Activated naive CD4-positive, alpha-beta T cell treated with anti-CD3 and anti-CD28 coated beads, Interleukin-2, amount 10 ng/mL, durations not matched to agents 7 days and 5 days (primary cell): ENCODE measurements around the gene ALOX15.
A peak's percentile ranks its signal among the peaks of the same experiment; 100 is the strongest.
"Not testable (repeated sequence)": the region's sequence is repeated elsewhere in the genome, so short reads cannot be mapped to it uniquely, and the experiment has no call there.

Source experiments
- CTCF ChIA-PET: fragments of 350-600 bp; sonication (Branson Sonifier 250); formaldehyde crosslinking; loops from one replicate; lab custom pipeline; 2021; ENCODE audit warnings: antibody characterized with exemption; lab: Charles Lee
- DNase-seq: peaks from one replicate; pipeline ENCODE4 v3.0.0-alpha.2; 2020
- H3K27ac Mint-ChIP-seq: one replicate; pipeline ENCODE4 v1.8.0; 2021; ENCODE audit warnings: mild to moderate bottlenecking, moderate library complexity, mixed read lengths
- H3K27me3 Mint-ChIP-seq: one replicate; pipeline ENCODE4 v1.8.0; 2021; ENCODE audit warnings: mild to moderate bottlenecking, mixed read lengths
- H3K36me3 Mint-ChIP-seq: one replicate; pipeline ENCODE4 v1.8.0; 2021; ENCODE audit warnings: mixed read lengths
- H3K4me1 Mint-ChIP-seq: one replicate; pipeline ENCODE4 v1.8.0; 2021; ENCODE audit warnings: mixed read lengths
- H3K4me3 Mint-ChIP-seq: one replicate; pipeline ENCODE4 v1.8.0; 2021; ENCODE audit warnings: mild to moderate bottlenecking, moderate library complexity, mixed read lengths
- H3K9me3 Mint-ChIP-seq: one replicate; pipeline ENCODE4 v1.8.0; 2021; ENCODE audit warnings: mixed read lengths

The ALOX15 gene

GRCh38 chr17:4641297-4642195, at the start of gene ALOX15:
ALOX15 (minus strand) TSS chr17:4641678; CDS start chr17:4641651, 27 bp downstream.
- Mint-ChIP-seq H3K36me3 (no peaks in the 10 kb centered on the region), H3K27ac (no peak within 1 kb of the TSS), H3K27me3 (peaks cover 92% of the 10 kb centered on the region), H3K4me3 (no peak within 1 kb of the TSS), H3K9me3 (no peaks in the 10 kb centered on the region), H3K4me1 (peaks cover 28% of the 10 kb centered on the region)
- CTCF ChIA-PET, result interaction anchor here (0.7 kb wide), 1 partner anchor 75 kb away, joined by 4 read pairs; no protein-coding TSS in a partner anchor
- DNase-seq, result no peak

GRCh38 chr17:4690745-4691144, 49.3 kb upstream of the ALOX15 start:
- DNase-seq, result no peak
- H3K36me3 Mint-ChIP-seq, result peaks cover 30% of the 10 kb centered on the region
- H3K9me3 Mint-ChIP-seq, result no peaks in the 10 kb centered on the region
- no peaks in the 10 kb centered on the region for H3K27me3 Mint-ChIP-seq
- CTCF ChIA-PET, result interaction anchor here (0.6 to 1.5 kb wide), 2 partner anchors 12 to 284 kb away, joined by 3 read pairs; no protein-coding TSS in a partner anchor
- no peak overlapping the region for H3K27ac Mint-ChIP-seq
- H3K4me1 Mint-ChIP-seq, result peaks cover 5% of the 10 kb centered on the region
- no peak overlapping the region for H3K4me3 Mint-ChIP-seq

- peaks cover 36% of the 10 kb centered on the region for H3K36me3 Mint-ChIP-seq
- H3K27ac Mint-ChIP-seq, H3K4me1 Mint-ChIP-seq, H3K4me3 Mint-ChIP-seq, H3K9me3 Mint-ChIP-seq, DNase-seq, CTCF ChIA-PET, H3K27me3 Mint-ChIP-seq: not testable (repeated sequence)
Measured at GRCh38 chr17:4689872-4690271, 48.4 kb upstream of the ALOX15 start.

- H3K4me1 Mint-ChIP-seq, H3K27me3 Mint-ChIP-seq, H3K4me3 Mint-ChIP-seq, CTCF ChIA-PET, H3K9me3 Mint-ChIP-seq, DNase-seq: not testable (repeated sequence)
- Mint-ChIP-seq H3K27ac (peak overlapping the region; percentile 19), H3K36me3 (peaks cover 40% of the 10 kb centered on the region)
Measured at GRCh38 chr17:4683739-4684138, 42.3 kb upstream of the ALOX15 start.

GRCh38 chr17:4679658-4680057, 38.2 kb upstream of the ALOX15 start:
- Mint-ChIP-seq H3K4me3 (no peak overlapping the region), H3K27me3 (no peaks in the 10 kb centered on the region), H3K27ac (no peak overlapping the region), H3K36me3 (peaks cover 46% of the 10 kb centered on the region), H3K4me1 (no peaks in the 10 kb centered on the region), H3K9me3 (no peaks in the 10 kb centered on the region)
- CTCF ChIA-PET, result interaction anchor here (0.6 kb wide), 1 partner anchor 1851 kb away, joined by 3 read pairs; no protein-coding TSS in a partner anchor
- no peak for DNase-seq

GRCh38 chr17:4678448-4679026, 37.1 kb upstream of the ALOX15 start:
- H3K36me3 Mint-ChIP-seq, result peaks cover 41% of the 10 kb centered on the region
- H3K27ac Mint-ChIP-seq, result no peak overlapping the region
- no peaks in the 10 kb centered on the region for H3K27me3 Mint-ChIP-seq
- DNase-seq, result no peak
- CTCF ChIA-PET, result no interaction called here
- H3K9me3 Mint-ChIP-seq, result no peaks in the 10 kb centered on the region
- H3K4me3 Mint-ChIP-seq, result no peak overlapping the region
- no peaks in the 10 kb centered on the region for H3K4me1 Mint-ChIP-seq

- Mint-ChIP-seq H3K9me3 (no peaks in the 10 kb centered on the region), H3K27ac (no peak overlapping the region), H3K4me3 (no peak overlapping the region), H3K36me3 (peaks cover 38% of the 10 kb centered on the region), H3K27me3 (no peaks in the 10 kb centered on the region), H3K4me1 (no peaks in the 10 kb centered on the region)
- DNase-seq, result no peak
- CTCF ChIA-PET, result no interaction called here
Measured at GRCh38 chr17:4676791-4677190, 35.3 kb upstream of the ALOX15 start.

- Mint-ChIP-seq H3K9me3 (no peaks in the 10 kb centered on the region), H3K4me1 (no peaks in the 10 kb centered on the region), H3K27me3 (no peaks in the 10 kb centered on the region), H3K4me3 (no peak overlapping the region), H3K36me3 (peaks cover 41% of the 10 kb centered on the region), H3K27ac (no peak overlapping the region)
- no peak for DNase-seq
- CTCF ChIA-PET, result no interaction called here
Measured at GRCh38 chr17:4675791-4676190, 34.3 kb upstream of the ALOX15 start.

GRCh38 chr17:4674685-4674998, 33.2 kb upstream of the ALOX15 start:
- CTCF ChIA-PET, result no interaction called here
- DNase-seq, result no peak
- Mint-ChIP-seq H3K27me3 (no peaks in the 10 kb centered on the region), H3K9me3 (no peaks in the 10 kb centered on the region), H3K4me1 (no peaks in the 10 kb centered on the region), H3K36me3 (peaks cover 44% of the 10 kb centered on the region), H3K27ac (no peak overlapping the region), H3K4me3 (no peak overlapping the region)

- H3K36me3 Mint-ChIP-seq, result peaks cover 44% of the 10 kb centered on the region
- H3K4me1 Mint-ChIP-seq, result no peaks in the 10 kb centered on the region
- CTCF ChIA-PET, result no interaction called here
Measured at GRCh38 chr17:4673986-4674684, 32.7 kb upstream of the ALOX15 start.

GRCh38 chr17:4673169-4673568, 31.7 kb upstream of the ALOX15 start:
- H3K27ac Mint-ChIP-seq, result no peak overlapping the region
- H3K27me3 Mint-ChIP-seq, result no peaks in the 10 kb centered on the region
- DNase-seq, result no peak
- peaks cover 44% of the 10 kb centered on the region for H3K36me3 Mint-ChIP-seq
- H3K4me1 Mint-ChIP-seq, result no peaks in the 10 kb centered on the region
- CTCF ChIA-PET, result no interaction called here
- no peak overlapping the region for H3K4me3 Mint-ChIP-seq
- H3K9me3 Mint-ChIP-seq, result no peaks in the 10 kb centered on the region

More at GRCh38 chr17:4673986-4674684, 32.7 kb upstream of the ALOX15 start:
- no peak for DNase-seq
- Mint-ChIP-seq H3K4me3 (no peak overlapping the region), H3K9me3 (no peaks in the 10 kb centered on the region), H3K27me3 (no peaks in the 10 kb centered on the region), H3K27ac (no peak overlapping the region)

- Mint-ChIP-seq H3K27ac (no peak overlapping the region), H3K9me3 (no peaks in the 10 kb centered on the region), H3K36me3 (peaks cover 44% of the 10 kb centered on the region), H3K4me1 (no peaks in the 10 kb centered on the region), H3K27me3 (peaks cover 3% of the 10 kb centered on the region), H3K4me3 (no peak overlapping the region)
- CTCF ChIA-PET, result no interaction called here
- DNase-seq, result no peak
Measured at GRCh38 chr17:4672751-4673150, 31.3 kb upstream of the ALOX15 start.

- Mint-ChIP-seq H3K9me3 (no peaks in the 10 kb centered on the region), H3K27me3 (peaks cover 7% of the 10 kb centered on the region), H3K36me3 (peaks cover 41% of the 10 kb centered on the region), H3K27ac (no peak overlapping the region), H3K4me1 (no peaks in the 10 kb centered on the region), H3K4me3 (no peak overlapping the region)
- CTCF ChIA-PET, result no interaction called here
- DNase-seq, result no peak
Measured at GRCh38 chr17:4672055-4672630, 30.7 kb upstream of the ALOX15 start.

GRCh38 chr17:4667166-4667565, 25.7 kb upstream of the ALOX15 start:
- peaks cover 14% of the 10 kb centered on the region for H3K36me3 Mint-ChIP-seq
- H3K9me3 Mint-ChIP-seq, result no peaks in the 10 kb centered on the region
- CTCF ChIA-PET, result interaction anchor here (1.2 kb wide), 1 partner anchor 30 kb away, joined by 3 read pairs; no protein-coding TSS in a partner anchor
- peaks cover 26% of the 10 kb centered on the region for H3K27me3 Mint-ChIP-seq
- no peak overlapping the region for H3K4me3 Mint-ChIP-seq
- H3K4me1 Mint-ChIP-seq, result peaks cover 4% of the 10 kb centered on the region
- no peak for DNase-seq
- H3K27ac Mint-ChIP-seq, result no peak overlapping the region
